NCI-H1048 (cell line): ENCODE measurements around the gene IRF4.

Source experiments
- DNase-seq: peaks from one replicate; lab custom pipeline; 2025; lab: John Stamatoyannopoulos, UW

The IRF4 gene

GRCh38 chr6:353642-354614, 37.6 kb upstream of the IRF4 start:
- no peak for DNase-seq

GRCh38 chr6:354631-355280, 36.8 kb upstream of the IRF4 start:
- no peak for DNase-seq

GRCh38 chr6:355373-356208, 36.0 kb upstream of the IRF4 start:
- no peak for DNase-seq

GRCh38 chr6:356828-357251, 34.7 kb upstream of the IRF4 start:
- DNase-seq = no peak

GRCh38 chr6:357261-357790, 34.2 kb upstream of the IRF4 start:
- no peak for DNase-seq

GRCh38 chr6:357791-358341, 33.7 kb upstream of the IRF4 start:
- no peak for DNase-seq

- no peak for DNase-seq
Observed at GRCh38 chr6:358432-358831, 33.1 kb upstream of the IRF4 start.

- DNase-seq = no peak
Observed at GRCh38 chr6:358847-359246, 32.7 kb upstream of the IRF4 start.

- no peak for DNase-seq
Observed at GRCh38 chr6:359261-360035, 32.1 kb upstream of the IRF4 start.

GRCh38 chr6:360349-360748, 31.2 kb upstream of the IRF4 start:
- DNase-seq = no peak

- no peak for DNase-seq
Observed at GRCh38 chr6:360764-361373, 30.7 kb upstream of the IRF4 start.

GRCh38 chr6:361411-362132, 30.0 kb upstream of the IRF4 start:
- no peak for DNase-seq

GRCh38 chr6:362231-362923, 29.2 kb upstream of the IRF4 start:
- DNase-seq = no peak

- DNase-seq = no peak
Observed at GRCh38 chr6:362924-363249, 28.7 kb upstream of the IRF4 start.

- DNase-seq = no peak
Observed at GRCh38 chr6:363291-363690, 28.3 kb upstream of the IRF4 start.

- DNase-seq = no peak
Observed at GRCh38 chr6:363909-364308, 27.6 kb upstream of the IRF4 start.

- no peak for DNase-seq
Observed at GRCh38 chr6:364609-365540, 26.7 kb upstream of the IRF4 start.

GRCh38 chr6:365835-366234, 25.7 kb upstream of the IRF4 start:
- DNase-seq = no peak
